Measurements from ENCODE around the gene CEP128.

Gene CEP128

GRCh38 chr14:80941241-80942185 is at the start of gene CEP128:
CEP128 (minus strand) TSS chr14:80941738.
- TF ChIP-seq CTCF (conservative IDR thresholded peaks at IDR 0.05; ENCODE audit: low read depth, low read length): no peak
- peak within 1 kb of the TSS; percentile 91 for H3K4me3 ChIP-seq (ENCODE audit: low read length)
- peak; percentile 95 for DNase-seq (ENCODE audit: low read depth)

GRCh38 chr14:80988735-80989429 is 47.3 kb upstream of the CEP128 start:
- DNase-seq (ENCODE audit: low read depth): no peak
- TF ChIP-seq CTCF (conservative IDR thresholded peaks at IDR 0.05; ENCODE audit: low read depth, low read length): no peak
- no peak overlapping the region for H3K4me3 ChIP-seq (ENCODE audit: low read length)

- H3K4me3 ChIP-seq (ENCODE audit: low read length): no peak overlapping the region
- DNase-seq (ENCODE audit: low read depth): no peak
- TF ChIP-seq CTCF (conservative IDR thresholded peaks at IDR 0.05; ENCODE audit: low read depth, low read length): no peak
Observed at GRCh38 chr14:80988192-80988591, 46.7 kb upstream of the CEP128 start.

GRCh38 chr14:80987235-80988032 is 45.9 kb upstream of the CEP128 start:
- peak; percentile 98 for TF ChIP-seq CTCF (conservative IDR thresholded peaks at IDR 0.05; ENCODE audit: low read depth, low read length)
- H3K4me3 ChIP-seq (ENCODE audit: low read length): no peak overlapping the region
- DNase-seq (ENCODE audit: low read depth): no peak

GRCh38 chr14:80982711-80983110 is 41.2 kb upstream of the CEP128 start:
- no peak for TF ChIP-seq CTCF (conservative IDR thresholded peaks at IDR 0.05; ENCODE audit: low read depth, low read length)
- no peak for DNase-seq (ENCODE audit: low read depth)
- no peak overlapping the region for H3K4me3 ChIP-seq (ENCODE audit: low read length)

GRCh38 chr14:80981673-80982072 is 40.1 kb upstream of the CEP128 start:
- no peak overlapping the region for H3K4me3 ChIP-seq (ENCODE audit: low read length)
- no peak for TF ChIP-seq CTCF (conservative IDR thresholded peaks at IDR 0.05; ENCODE audit: low read depth, low read length)
- no peak for DNase-seq (ENCODE audit: low read depth)

Measured in retinal pigment epithelial cell (primary cell).